ENCODE results near the gene SCFD2. TPM values are rescaled to one million over a fixed set of nuclear protein-coding genes. Genes with fewer than 3 reads are reported as not detected.

The SCFD2 gene
- polyA plus RNA-seq, 2 of the 4 experiments (the other 2 are of a cell fraction), result 7.6 to 10.8 TPM

GRCh38 chr4:53371049-53371448 lies 5.2 kb upstream of the SCFD2 start:
- POLR2A ChIA-PET, result no interaction called here

GRCh38 chr4:53367721-53368120 lies 1.9 kb upstream of the SCFD2 start:
- FAIRE-seq (no peak), ATAC-seq (no peak), DNase-seq (ENCODE audit: low read depth in 1 of 2, low spot score in 1 of 2) (no peak)
- no peaks in the 10 kb centered on the region for H3K9me3 ChIP-seq
- H3K4me1 ChIP-seq, result peaks cover 2% of the 10 kb centered on the region; the same call in 2 of the 3 replicates
- no peak overlapping the region for H3K4me2 ChIP-seq
- H3K4me3 ChIP-seq, result no peak overlapping the region
- no peak for TF ChIP-seq TFCP2L1 (CRISPR knock-in tag; IDR thresholded peaks at IDR 0.05)
- TF ChIP-seq EHF (CRISPR knock-in tag; IDR thresholded peaks at IDR 0.05), result no peak
- no peak for TF ChIP-seq HOXB13 (CRISPR knock-in tag; IDR thresholded peaks at IDR 0.05; ENCODE audit: low read depth)
- TF ChIP-seq CBX8 (IDR thresholded peaks at IDR 0.05), result no peak
- POLR2A ChIA-PET, result no interaction called here
- WGBS (ENCODE audit: missing lambda C conversion rate), result 46% methylated on average over 2 of the region's 2 CpGs
- H3K27ac ChIP-seq, result no peak overlapping the region
- CTCF ChIA-PET, result interaction anchor here (0.7 to 1.0 kb wide), 2 partner anchors 13 to 866 kb away, joined by 3 to 4 read pairs; no protein-coding TSS in a partner anchor

More at GRCh38 chr4:53371049-53371448, 5.2 kb upstream of the SCFD2 start:
- ATAC-seq (no peak), DNase-seq (ENCODE audit: low read depth in 1 of 2, low spot score in 1 of 2) (no peak), FAIRE-seq (no peak)
- Histone ChIP-seq H3K4me1 (peaks cover 2% of the 10 kb centered on the region; the same call in 1 of the 3 replicates), H3K4me2 (no peak overlapping the region), H3K27ac (no peak overlapping the region), H3K4me3 (no peak overlapping the region), H3K9me3 (no peaks in the 10 kb centered on the region)
- CTCF ChIA-PET, result no interaction called here
- 49% methylated on average over 3 of the region's 3 CpGs for WGBS (ENCODE audit: missing lambda C conversion rate)
- TF ChIP-seq GATA3 (IDR thresholded peaks at IDR 0.05; ENCODE audit: borderline replicate concordance) (no peak), ZNF302 (CRISPR knock-in tag; IDR thresholded peaks at IDR 0.05) (no peak), ESRRA (IDR thresholded peaks at IDR 0.05; ENCODE audit: borderline replicate concordance, low read length) (no peak), BCL3 (IDR thresholded peaks at IDR 0.05) (no peak), CHD2 (IDR thresholded peaks at IDR 0.05; ENCODE audit: low read length, partially characterized antibody) (no peak), KDM1A (IDR thresholded peaks at IDR 0.05; ENCODE audit: low read depth) (no peak), CHD4 (IDR thresholded peaks at IDR 0.05; ENCODE audit: borderline replicate concordance) (no peak), MYC (IDR thresholded peaks at IDR 0.05; ENCODE audit: borderline replicate concordance, low read length) (no peak), JUNB (IDR thresholded peaks at IDR 0.05) (no peak)
- TF ChIP-seq, protein P1, sequence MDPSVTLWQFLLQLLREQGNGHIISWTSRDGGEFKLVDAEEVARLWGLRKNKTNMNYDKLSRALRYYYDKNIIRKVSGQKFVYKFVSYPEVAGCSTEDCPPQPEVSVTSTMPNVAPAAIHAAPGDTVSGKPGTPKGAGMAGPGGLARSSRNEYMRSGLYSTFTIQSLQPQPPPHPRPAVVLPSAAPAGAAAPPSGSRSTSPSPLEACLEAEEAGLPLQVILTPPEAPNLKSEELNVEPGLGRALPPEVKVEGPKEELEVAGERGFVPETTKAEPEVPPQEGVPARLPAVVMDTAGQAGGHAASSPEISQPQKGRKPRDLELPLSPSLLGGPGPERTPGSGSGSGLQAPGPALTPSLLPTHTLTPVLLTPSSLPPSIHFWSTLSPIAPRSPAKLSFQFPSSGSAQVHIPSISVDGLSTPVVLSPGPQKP (IDR thresholded peaks at IDR 0.05; ENCODE audit: low read depth, low read length), result no peak

GRCh38 chr4:53366301-53366716 lies 448 bp upstream of the SCFD2 start:
- Histone ChIP-seq H3K27ac (peak overlapping the region; percentile 77), H3K4me2 (peak overlapping the region; percentile 91), H3K4me3 (peak overlapping the region; percentile 94), H3K4me1 (peaks cover 2% of the 10 kb centered on the region; the same call in 2 of the 3 replicates), H3K9me3 (no peaks in the 10 kb centered on the region)
- DNase-seq (ENCODE audit: low read depth in 1 of 2, low spot score in 1 of 2) (no peak), FAIRE-seq (no peak), ATAC-seq (no peak)
- ChIA-PET POLR2A (interaction anchor here (1.2 to 1.8 kb wide), 2 partner anchors 11 to 654 kb away, joined by 3 to 7 read pairs; partner anchors contain the start of gene FIP1L1), CTCF (interaction anchor here (1.2 kb wide), 1 partner anchor 9 kb away, joined by 3 read pairs; no protein-coding TSS in a partner anchor)
- TF ChIP-seq PHF8 (IDR thresholded peaks at IDR 0.05; ENCODE audit: borderline replicate concordance, low read depth) (peak; percentile 47; the same call in 1 of the 2 replicates), CHD4 (IDR thresholded peaks at IDR 0.05; ENCODE audit: borderline replicate concordance) (no peak), FOSB (CRISPR knock-in tag; IDR thresholded peaks at IDR 0.05) (no peak), HDAC2 (IDR thresholded peaks at IDR 0.05) (no peak)
- TF ChIP-seq, protein P2, sequence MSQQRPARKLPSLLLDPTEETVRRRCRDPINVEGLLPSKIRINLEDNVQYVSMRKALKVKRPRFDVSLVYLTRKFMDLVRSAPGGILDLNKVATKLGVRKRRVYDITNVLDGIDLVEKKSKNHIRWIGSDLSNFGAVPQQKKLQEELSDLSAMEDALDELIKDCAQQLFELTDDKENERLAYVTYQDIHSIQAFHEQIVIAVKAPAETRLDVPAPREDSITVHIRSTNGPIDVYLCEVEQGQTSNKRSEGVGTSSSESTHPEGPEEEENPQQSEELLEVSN (IDR thresholded peaks at IDR 0.05; ENCODE audit: borderline replicate concordance, low read depth), result no peak
- 4% methylated on average over 8 of the region's 8 CpGs for WGBS (ENCODE audit: missing lambda C conversion rate)
